Bone marrow (tissue), 2 donors: ENCODE data around the gene ENO1.

Source experiments
- DNase-seq, 2 donors: peaks; one replicate each; lab custom pipeline; 2025; lab: John Stamatoyannopoulos, UW

The ENO1 gene

DNA sequence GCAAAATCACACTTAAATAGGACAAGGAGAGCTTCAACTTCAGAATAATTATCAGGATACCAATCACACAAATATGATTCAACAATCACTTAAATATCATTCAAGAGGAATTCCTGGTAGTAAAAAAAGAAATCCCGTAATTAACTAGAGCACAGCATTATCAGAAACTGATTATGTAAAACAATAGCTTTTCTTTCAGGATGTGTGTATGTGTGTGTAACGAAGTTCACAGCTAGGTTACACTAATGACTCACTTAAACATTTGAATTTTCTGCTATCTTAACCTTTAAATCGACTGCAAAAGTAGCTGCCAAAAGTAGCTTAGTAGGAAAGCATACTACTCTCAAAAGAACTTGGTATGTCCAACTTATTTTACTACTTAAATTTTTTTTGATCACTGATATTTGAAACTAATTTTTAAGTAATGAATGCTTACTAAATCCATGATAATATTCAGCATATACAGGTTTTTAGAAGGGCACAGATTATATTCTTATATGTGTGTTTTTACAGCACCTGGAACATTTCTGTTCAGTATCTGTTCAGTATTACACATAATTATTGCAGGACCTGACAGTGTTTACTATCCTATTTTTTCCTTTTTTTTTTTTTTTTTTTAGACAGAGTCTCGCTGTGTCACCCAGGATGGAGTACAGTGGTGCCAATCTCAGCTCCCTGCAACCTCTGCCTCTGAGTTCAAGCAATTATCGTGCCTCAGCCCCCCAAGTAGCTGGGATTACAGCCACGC lies 65.3 kb downstream of the ENO1 start:
- no peak for DNase-seq

GRCh38 chr1:8812081-8812480 lies 66.4 kb downstream of the ENO1 start:
- no peak for DNase-seq
